ENCODE measurements around the gene TEX55. TPM values are rescaled to one million over a fixed set of nuclear protein-coding genes. Genes with fewer than 3 reads are reported as not detected.

The TEX55 gene
- total and polyA plus RNA-seq, 9 of the 15 experiments (the other 6 are each of a cell fraction or from before 2014, with no cell fraction given): not detected

Other genes starting within 250 kb of the TEX55 start
- 1.2 and 2.1 TPM in 2 replicates for gene IGSF11, start 111.3 kb upstream of the TEX55 start, total RNA-seq (2014; rRNA removed)
- gene IGSF11, start 111.3 kb upstream of the TEX55 start, total RNA-seq (2014; rRNA removed; fragmentation: Illumina TruSeq; extraction: Trizol): 1.6 and 1.7 TPM in 2 replicates
- 1.1 and 1.8 TPM in 2 replicates for gene IGSF11, start 111.3 kb upstream of the TEX55 start, total RNA-seq (2015; rRNA removed; fragmentation: Illumina TruSeq; extraction: Trizol)
- gene IGSF11, start 111.3 kb upstream of the TEX55 start, total RNA-seq (2021): 1.2 and 1.5 TPM in 2 replicates
- gene IGSF11, start 111.3 kb upstream of the TEX55 start, polyA plus RNA-seq (2011; rRNA removed): 0.18 and 2.2 TPM in 2 replicates
- gene IGSF11, start 111.3 kb upstream of the TEX55 start, polyA plus RNA-seq (2014; fragmentation: Illumina TruSeq; extraction: Trizol): 1.9 and 2.8 TPM in 2 replicates
- gene IGSF11, start 111.3 kb upstream of the TEX55 start, polyA plus RNA-seq (2014; fragmentation: Nextera tagmentation; extraction: Ambion mirVana): 1 to 10 TPM; 1.3 to 1.4 TPM
- gene IGSF11, start 111.3 kb upstream of the TEX55 start, polyA plus RNA-seq (2014; rRNA removed): 1.8 and 2.5 TPM in 2 replicates
- gene UPK1B, start 27.4 kb downstream of the TEX55 start, total RNA-seq (2014; rRNA removed): 0.20 and 0.41 TPM in 2 replicates
- gene UPK1B, start 27.4 kb downstream of the TEX55 start, total RNA-seq (2014; rRNA removed; fragmentation: Illumina TruSeq; extraction: Trizol): 0.22 and 0.32 TPM in 2 replicates
- gene UPK1B, start 27.4 kb downstream of the TEX55 start, total RNA-seq (2015; rRNA removed; fragmentation: Illumina TruSeq; extraction: Trizol): 0.23 and 0.58 TPM in 2 replicates
- gene UPK1B, start 27.4 kb downstream of the TEX55 start, total RNA-seq (2021): 0.20 and 0.35 TPM in 2 replicates
- gene UPK1B, start 27.4 kb downstream of the TEX55 start, polyA plus RNA-seq (2011; rRNA removed): 0.05 and 1.2 TPM in 2 replicates
- gene UPK1B, start 27.4 kb downstream of the TEX55 start, polyA plus RNA-seq (2014; fragmentation: Illumina TruSeq; extraction: Trizol): 0.27 and 0.53 TPM in 2 replicates
- gene UPK1B, start 27.4 kb downstream of the TEX55 start, polyA plus RNA-seq (2014; fragmentation: Nextera tagmentation; extraction: Ambion mirVana): under 1 TPM; 0.51 to 0.96 TPM
- gene UPK1B, start 27.4 kb downstream of the TEX55 start, polyA plus RNA-seq (2014; rRNA removed): 0.05 and 0.64 TPM in 2 replicates
- 8.2 and 14.0 TPM in 2 replicates for gene B4GALT4, start 94.7 kb downstream of the TEX55 start, total RNA-seq (2014; rRNA removed)
- gene B4GALT4, start 94.7 kb downstream of the TEX55 start, total RNA-seq (2014; rRNA removed; fragmentation: Illumina TruSeq; extraction: Trizol): 13.0 and 14.2 TPM in 2 replicates
- gene B4GALT4, start 94.7 kb downstream of the TEX55 start, total RNA-seq (2015; rRNA removed; fragmentation: Illumina TruSeq; extraction: Trizol): 11.2 and 12.8 TPM in 2 replicates
- 10.2 and 13.1 TPM in 2 replicates for gene B4GALT4, start 94.7 kb downstream of the TEX55 start, total RNA-seq (2021)
- 10.9 and 12.2 TPM in 2 replicates for gene B4GALT4, start 94.7 kb downstream of the TEX55 start, polyA plus RNA-seq (2011; rRNA removed)
- 8.8 and 10.1 TPM in 2 replicates for gene B4GALT4, start 94.7 kb downstream of the TEX55 start, polyA plus RNA-seq (2014; fragmentation: Illumina TruSeq; extraction: Trizol)
- 10 to 100 TPM; 14.9 to 17.8 TPM for gene B4GALT4, start 94.7 kb downstream of the TEX55 start, polyA plus RNA-seq (2014; fragmentation: Nextera tagmentation; extraction: Ambion mirVana)
- gene B4GALT4, start 94.7 kb downstream of the TEX55 start, polyA plus RNA-seq (2014; rRNA removed): 11.7 and 12.5 TPM in 2 replicates
- gene ARHGAP31, start 148.2 kb downstream of the TEX55 start, total RNA-seq (2014; rRNA removed): not detected in 2 replicates
- 0.11 TPM in 1 of 2 replicates, not detected in the other for gene ARHGAP31, start 148.2 kb downstream of the TEX55 start, total RNA-seq (2014; rRNA removed; fragmentation: Illumina TruSeq; extraction: Trizol)
- gene ARHGAP31, start 148.2 kb downstream of the TEX55 start, total RNA-seq (2015; rRNA removed; fragmentation: Illumina TruSeq; extraction: Trizol): not detected in 2 replicates
- 0.13 and 0.38 TPM in 2 replicates for gene ARHGAP31, start 148.2 kb downstream of the TEX55 start, total RNA-seq (2021)
- not detected in 2 replicates for gene ARHGAP31, start 148.2 kb downstream of the TEX55 start, polyA plus RNA-seq (2011; rRNA removed)
- gene ARHGAP31, start 148.2 kb downstream of the TEX55 start, polyA plus RNA-seq (2014; fragmentation: Illumina TruSeq; extraction: Trizol): 0.01 TPM in 1 of 2 replicates, not detected in the other
- under 1 TPM; under 0.01 to 0.01 TPM for gene ARHGAP31, start 148.2 kb downstream of the TEX55 start, polyA plus RNA-seq (2014; fragmentation: Nextera tagmentation; extraction: Ambion mirVana)
- gene ARHGAP31, start 148.2 kb downstream of the TEX55 start, polyA plus RNA-seq (2014; rRNA removed): not detected in 2 replicates